Measurements from ENCODE around the gene RND3.

The RND3 gene

GRCh38 chr2:150445398-150445797 lies 42.1 kb downstream of the RND3 start:
- no peak overlapping the region for H3K9ac ChIP-seq (ENCODE audit: low read depth, low read length)
- no peaks in the 10 kb centered on the region for H3K27me3 ChIP-seq (ENCODE audit: insufficient read depth, low read length, poor library complexity)
- no peak overlapping the region for H3K4me3 ChIP-seq (ENCODE audit: low read depth in 1 of 2, low read length in 2 of 2)
- H3K4me2 ChIP-seq (ENCODE audit: insufficient read depth, low read length) = no peak overlapping the region
- ATAC-seq (ENCODE audit: insufficient read depth, low read depth) = no peak
- DNase-seq = no peak
- H4K20me1 ChIP-seq (ENCODE audit: insufficient read depth, low read length) = no peaks in the 10 kb centered on the region
- no peak for TF ChIP-seq EZH2 (IDR thresholded peaks at IDR 0.05; ENCODE audit: borderline replicate concordance, low read depth, low read length, severe bottlenecking)
- TF ChIP-seq, protein P1, sequence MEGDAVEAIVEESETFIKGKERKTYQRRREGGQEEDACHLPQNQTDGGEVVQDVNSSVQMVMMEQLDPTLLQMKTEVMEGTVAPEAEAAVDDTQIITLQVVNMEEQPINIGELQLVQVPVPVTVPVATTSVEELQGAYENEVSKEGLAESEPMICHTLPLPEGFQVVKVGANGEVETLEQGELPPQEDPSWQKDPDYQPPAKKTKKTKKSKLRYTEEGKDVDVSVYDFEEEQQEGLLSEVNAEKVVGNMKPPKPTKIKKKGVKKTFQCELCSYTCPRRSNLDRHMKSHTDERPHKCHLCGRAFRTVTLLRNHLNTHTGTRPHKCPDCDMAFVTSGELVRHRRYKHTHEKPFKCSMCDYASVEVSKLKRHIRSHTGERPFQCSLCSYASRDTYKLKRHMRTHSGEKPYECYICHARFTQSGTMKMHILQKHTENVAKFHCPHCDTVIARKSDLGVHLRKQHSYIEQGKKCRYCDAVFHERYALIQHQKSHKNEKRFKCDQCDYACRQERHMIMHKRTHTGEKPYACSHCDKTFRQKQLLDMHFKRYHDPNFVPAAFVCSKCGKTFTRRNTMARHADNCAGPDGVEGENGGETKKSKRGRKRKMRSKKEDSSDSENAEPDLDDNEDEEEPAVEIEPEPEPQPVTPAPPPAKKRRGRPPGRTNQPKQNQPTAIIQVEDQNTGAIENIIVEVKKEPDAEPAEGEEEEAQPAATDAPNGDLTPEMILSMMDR (IDR thresholded peaks at IDR 0.05; ENCODE audit: borderline replicate concordance, extremely low read depth, low read length, poor library complexity, severe bottlenecking) = no peak
- no peaks in the 10 kb centered on the region for H3K36me3 ChIP-seq (ENCODE audit: insufficient read depth, low read length)
- no peak overlapping the region for H3K27ac ChIP-seq (ENCODE audit: low read length)
- H3K9me3 ChIP-seq (ENCODE audit: insufficient read depth, low read length, severe bottlenecking) = no peaks in the 10 kb centered on the region
- no peaks in the 10 kb centered on the region for H3K79me2 ChIP-seq (ENCODE audit: insufficient read depth, low read length)
- H3K4me1 ChIP-seq (ENCODE audit: insufficient read depth, low read length) = peaks cover 26% of the 10 kb centered on the region
- H2AFZ ChIP-seq (ENCODE audit: low read depth, low read length) = no peak overlapping the region

DNA sequence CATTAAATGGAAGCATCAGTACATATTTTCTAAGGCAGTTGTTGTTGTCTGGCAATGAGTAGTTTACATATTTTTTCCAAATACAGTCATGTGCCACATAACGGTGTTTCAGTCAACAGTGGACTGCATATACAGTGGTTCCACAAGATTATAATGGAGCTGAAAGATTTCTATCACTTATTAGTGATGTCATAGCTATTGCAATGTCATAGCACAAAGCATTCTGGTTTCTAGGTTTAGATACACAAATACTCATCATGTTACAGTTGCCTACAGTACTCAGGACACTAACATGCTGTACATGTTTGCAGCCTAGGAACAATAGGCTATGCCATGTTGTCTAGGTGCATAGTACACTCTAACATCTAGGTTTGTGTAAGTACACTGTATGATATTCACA lies 45.0 kb downstream of the RND3 start:
- DNase-seq (no peak), ATAC-seq (ENCODE audit: insufficient read depth, low read depth) (no peak)
- no peaks in the 10 kb centered on the region for H3K9me3 ChIP-seq (ENCODE audit: insufficient read depth, low read length, severe bottlenecking)
- no peak overlapping the region for H3K4me3 ChIP-seq (ENCODE audit: low read depth in 1 of 2, low read length in 2 of 2)
- H3K27ac ChIP-seq (ENCODE audit: low read length) = no peak overlapping the region
- H4K20me1 ChIP-seq (ENCODE audit: insufficient read depth, low read length) = no peaks in the 10 kb centered on the region
- no peak for TF ChIP-seq EZH2 (IDR thresholded peaks at IDR 0.05; ENCODE audit: borderline replicate concordance, low read depth, low read length, severe bottlenecking)
- TF ChIP-seq, protein P1 (IDR thresholded peaks at IDR 0.05; ENCODE audit: borderline replicate concordance, extremely low read depth, low read length, poor library complexity, severe bottlenecking) = no peak
- no peak overlapping the region for H3K4me2 ChIP-seq (ENCODE audit: insufficient read depth, low read length)
- H2AFZ ChIP-seq (ENCODE audit: low read depth, low read length) = no peak overlapping the region
- peaks cover 7% of the 10 kb centered on the region for H3K4me1 ChIP-seq (ENCODE audit: insufficient read depth, low read length)
- H3K36me3 ChIP-seq (ENCODE audit: insufficient read depth, low read length) = no peaks in the 10 kb centered on the region
- H3K27me3 ChIP-seq (ENCODE audit: insufficient read depth, low read length, poor library complexity) = no peaks in the 10 kb centered on the region
- H3K9ac ChIP-seq (ENCODE audit: low read depth, low read length) = no peak overlapping the region
- H3K79me2 ChIP-seq (ENCODE audit: insufficient read depth, low read length) = no peaks in the 10 kb centered on the region

DNA sequence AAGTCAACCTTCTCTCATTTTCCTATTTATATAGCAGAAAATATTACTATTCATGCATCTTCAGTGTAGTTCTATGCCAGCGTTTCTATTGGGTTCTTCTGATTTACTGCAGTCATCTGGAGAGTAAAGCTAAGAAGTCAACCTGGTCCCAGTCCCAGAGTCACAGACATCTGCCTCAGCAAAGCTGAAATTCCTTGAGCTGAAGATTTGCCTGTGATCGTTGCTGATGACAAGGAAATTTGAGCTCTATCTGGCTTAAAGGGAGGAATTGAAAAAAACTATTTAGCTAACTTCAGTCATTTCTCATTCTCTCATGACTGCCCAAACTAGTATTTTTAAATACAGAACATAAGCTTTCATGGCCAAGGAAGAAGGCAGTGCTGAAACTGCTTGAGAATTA lies 45.7 kb downstream of the RND3 start:
- peaks cover 7% of the 10 kb centered on the region for H3K4me1 ChIP-seq (ENCODE audit: insufficient read depth, low read length)
- ATAC-seq (ENCODE audit: insufficient read depth, low read depth) (no peak), DNase-seq (no peak)
- no peaks in the 10 kb centered on the region for H3K36me3 ChIP-seq (ENCODE audit: insufficient read depth, low read length)
- no peaks in the 10 kb centered on the region for H3K9me3 ChIP-seq (ENCODE audit: insufficient read depth, low read length, severe bottlenecking)
- no peaks in the 10 kb centered on the region for H3K27me3 ChIP-seq (ENCODE audit: insufficient read depth, low read length, poor library complexity)
- H4K20me1 ChIP-seq (ENCODE audit: insufficient read depth, low read length) = no peaks in the 10 kb centered on the region
- no peak overlapping the region for H3K4me3 ChIP-seq (ENCODE audit: low read depth in 1 of 2, low read length in 2 of 2)
- TF ChIP-seq, protein P1 (IDR thresholded peaks at IDR 0.05; ENCODE audit: borderline replicate concordance, extremely low read depth, low read length, poor library complexity, severe bottlenecking) = no peak
- no peak for TF ChIP-seq EZH2 (IDR thresholded peaks at IDR 0.05; ENCODE audit: borderline replicate concordance, low read depth, low read length, severe bottlenecking)
- no peak overlapping the region for H3K27ac ChIP-seq (ENCODE audit: low read length)
- no peak overlapping the region for H2AFZ ChIP-seq (ENCODE audit: low read depth, low read length)
- H3K79me2 ChIP-seq (ENCODE audit: insufficient read depth, low read length) = no peaks in the 10 kb centered on the region
- H3K9ac ChIP-seq (ENCODE audit: low read depth, low read length) = no peak overlapping the region
- H3K4me2 ChIP-seq (ENCODE audit: insufficient read depth, low read length) = no peak overlapping the region

DNA sequence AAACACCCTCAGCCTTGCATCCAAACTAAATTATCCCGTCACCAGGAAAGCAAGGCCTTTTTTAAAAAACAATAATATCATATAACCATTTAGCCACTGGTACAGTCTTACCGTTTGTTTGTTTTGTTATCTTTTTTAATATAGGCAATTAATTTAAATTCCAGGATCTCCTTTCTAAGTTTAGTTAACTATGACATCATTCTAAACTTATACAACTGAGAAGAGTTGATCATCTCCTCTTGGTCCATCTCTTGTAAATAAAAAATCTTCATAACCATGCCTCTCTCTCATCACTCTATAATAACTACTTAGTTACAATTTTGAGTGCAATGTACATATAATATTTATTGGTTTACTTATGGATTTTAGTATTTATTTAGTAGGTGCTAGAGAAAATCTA lies 46.2 kb downstream of the RND3 start:
- Histone ChIP-seq H3K4me3 (ENCODE audit: low read depth in 1 of 2, low read length in 2 of 2) (no peak overlapping the region), H3K9me3 (ENCODE audit: insufficient read depth, low read length, severe bottlenecking) (peaks cover 3% of the 10 kb centered on the region), H3K79me2 (ENCODE audit: insufficient read depth, low read length) (no peaks in the 10 kb centered on the region), H3K4me1 (ENCODE audit: insufficient read depth, low read length) (peaks cover 7% of the 10 kb centered on the region), H4K20me1 (ENCODE audit: insufficient read depth, low read length) (no peaks in the 10 kb centered on the region), H3K27me3 (ENCODE audit: insufficient read depth, low read length, poor library complexity) (no peaks in the 10 kb centered on the region), H3K27ac (ENCODE audit: low read length) (no peak overlapping the region), H3K9ac (ENCODE audit: low read depth, low read length) (no peak overlapping the region), H3K4me2 (ENCODE audit: insufficient read depth, low read length) (no peak overlapping the region), H2AFZ (ENCODE audit: low read depth, low read length) (no peak overlapping the region), H3K36me3 (ENCODE audit: insufficient read depth, low read length) (no peaks in the 10 kb centered on the region)
- DNase-seq = no peak
- no peak for ATAC-seq (ENCODE audit: insufficient read depth, low read depth)
- TF ChIP-seq, protein P1 (IDR thresholded peaks at IDR 0.05; ENCODE audit: borderline replicate concordance, extremely low read depth, low read length, poor library complexity, severe bottlenecking) = no peak
- TF ChIP-seq EZH2 (IDR thresholded peaks at IDR 0.05; ENCODE audit: borderline replicate concordance, low read depth, low read length, severe bottlenecking) = no peak

All from DND-41 (cell line).